Right lobe of liver (tissue), 6 donors: ENCODE results near the gene NFKB1. TPM values are rescaled to one million over a fixed set of nuclear protein-coding genes. Genes with fewer than 3 reads are reported as not detected.
"Not testable (repeated sequence)": the region's sequence is repeated elsewhere in the genome, so short reads cannot be mapped to it uniquely, and the experiment has no call there.

Source experiments
- ATAC-seq, 4 donors: fragments of 200-7000 bp; cut with Tn5 transposase; one replicate each; pipeline ENCODE4 v1.9.1; 2020; ENCODE audit warnings: mild to moderate bottlenecking in 4 of 4, moderate library complexity in 4 of 4
- DNase-seq, 3 donors: peaks; one replicate each; pipeline ENCODE4 v3.0.0-alpha.2; 2020
- H3K27ac ChIP-seq, 3 donors: fragments of 200-600 bp; one replicate each; pipeline ENCODE4 v1.8.0; 2022
- H3K27me3 ChIP-seq, 2 donors: fragments of 200-600 bp; one replicate each; pipeline ENCODE4 v1.8.0; 2022
- H3K36me3 ChIP-seq, 4 donors: fragments of 200-600 bp; sonication (generic) in 1 of 4; one replicate each; pipeline versions ENCODE4 v1.5.1 to v1.8.0; 2017 to 2022; ENCODE audit warnings: control low read depth in 1 of 4
- H3K4me1 ChIP-seq, 4 donors: fragments of 200-600 bp; sonication (generic) in 1 of 4; one replicate each; pipeline versions ENCODE4 v1.5.1 to v1.8.0; 2017 to 2022; ENCODE audit warnings: control low read depth in 1 of 4
- H3K4me3 ChIP-seq, 3 donors: fragments of 200-600 bp; one replicate each; pipeline ENCODE4 v1.8.0; 2022
- H3K9me3 ChIP-seq, 4 donors: fragments of 200-600 bp; sonication (generic) in 1 of 4; one replicate each; pipeline versions ENCODE4 v1.5.1 to v1.8.0; 2017 to 2022; ENCODE audit warnings: control low read depth in 1 of 4
- POLR2A ChIP-seq: fragments of 450-650 bp; IDR thresholded peaks from one replicate; pipeline ENCODE4 v1.6.1; 2017; ENCODE audit warnings: antibody characterized with exemption, mild to moderate bottlenecking
- WGBS: methylation state at CpG from one replicate; pipeline ENCODE4 v1.1.6; 2018; ENCODE audit warnings: low coverage, low lambda C conversion rate; ENCODE audit not compliant: insufficient coverage; ENCODE audit errors: missing lambda C conversion rate; 5-methylcytosine and 5-hydroxymethylcytosine counted together
- intact Hi-C, 2 donors: fragments of 100-400 bp; cut with DNase I; formaldehyde crosslinking; loops; one replicate each; pipeline versions ENCODE4 v1.11.2 to v1.14.1; 2022
- total RNA-seq, 6 experiments: library from RNA; depleted of rRNA in 2 of 6; stranded (reverse); fragments of >200 nt in 2 of 6; fragmentation: NEBNext Ultra II Directional in 3 of 6; extraction: Animal tissue kit (Norgen Biotek cat#: 25700) in 3 of 6; gene quantifications; one replicate each; pipeline versions ENCODE4 v1.1.0 to v1.2.4, GENCODE V29; 2016 to 2023
- TF ChIP-seq, protein P1 (sequence below), 4 donors: fragments of 200-600 bp in 3 of 4; fragments of 450-650 bp in 1 of 4; IDR thresholded peaks; one replicate each; pipeline versions ENCODE4 v1.5.1 to v1.8.0; 2016 to 2022; ENCODE audit warnings: antibody characterized with exemption in 4 of 4, mild to moderate bottlenecking in 2 of 4
- donor health status: DM: no; HTN: yes; CAD: no.
- donor health status: DM: no; HTN: no; CAD: no.
- donor health status: DM: no; HTN: no; CAD: no.
- donor health status: DM: no; HTN: yes; CAD: no.
- donor health status: DM: no; HTN: yes; CAD: no.

The NFKB1 gene
- total RNA-seq, 6 experiments from 2014 or later, result 13.8 to 48.6 (median 17.5) TPM

DNA sequence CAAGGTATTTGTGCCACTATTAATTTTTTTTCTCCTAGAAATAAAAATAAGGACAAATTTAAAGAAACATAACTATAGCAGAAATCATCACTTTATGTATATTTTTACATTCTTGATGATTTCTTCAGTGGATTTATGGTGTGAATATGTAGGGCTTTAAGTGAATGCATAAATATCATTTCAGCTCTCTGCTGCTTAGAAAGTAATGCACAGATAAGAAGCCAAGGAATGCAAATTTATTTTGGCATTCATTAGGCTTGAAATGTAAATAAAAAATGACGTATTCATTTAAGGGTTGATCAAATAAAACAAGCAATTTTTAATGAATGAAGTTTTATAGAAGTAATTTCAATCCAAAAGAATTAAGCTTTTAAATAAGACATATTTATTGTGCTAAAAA, 66.3 kb downstream of the NFKB1 start:
- DNase-seq, result no peak
- ATAC-seq, result no peak
- WGBS, result 44% methylated on average over 1 of the region's 1 CpG
- no peak overlapping the region for H3K4me3 ChIP-seq
- no peaks in the 10 kb centered on the region for H3K9me3 ChIP-seq
- H3K27me3 ChIP-seq, result no peaks in the 10 kb centered on the region
- no peak for TF ChIP-seq POLR2A
- TF ChIP-seq, protein P1, sequence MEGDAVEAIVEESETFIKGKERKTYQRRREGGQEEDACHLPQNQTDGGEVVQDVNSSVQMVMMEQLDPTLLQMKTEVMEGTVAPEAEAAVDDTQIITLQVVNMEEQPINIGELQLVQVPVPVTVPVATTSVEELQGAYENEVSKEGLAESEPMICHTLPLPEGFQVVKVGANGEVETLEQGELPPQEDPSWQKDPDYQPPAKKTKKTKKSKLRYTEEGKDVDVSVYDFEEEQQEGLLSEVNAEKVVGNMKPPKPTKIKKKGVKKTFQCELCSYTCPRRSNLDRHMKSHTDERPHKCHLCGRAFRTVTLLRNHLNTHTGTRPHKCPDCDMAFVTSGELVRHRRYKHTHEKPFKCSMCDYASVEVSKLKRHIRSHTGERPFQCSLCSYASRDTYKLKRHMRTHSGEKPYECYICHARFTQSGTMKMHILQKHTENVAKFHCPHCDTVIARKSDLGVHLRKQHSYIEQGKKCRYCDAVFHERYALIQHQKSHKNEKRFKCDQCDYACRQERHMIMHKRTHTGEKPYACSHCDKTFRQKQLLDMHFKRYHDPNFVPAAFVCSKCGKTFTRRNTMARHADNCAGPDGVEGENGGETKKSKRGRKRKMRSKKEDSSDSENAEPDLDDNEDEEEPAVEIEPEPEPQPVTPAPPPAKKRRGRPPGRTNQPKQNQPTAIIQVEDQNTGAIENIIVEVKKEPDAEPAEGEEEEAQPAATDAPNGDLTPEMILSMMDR (IDR thresholded peaks at IDR 0.05), result no peak
- peaks cover 0 to 2% (median 0%) of the 10 kb centered on the region in 4 donors for H3K36me3 ChIP-seq
- H3K4me1 ChIP-seq, result peaks cover 0 to 2% (median 0%) of the 10 kb centered on the region in 4 donors
- no peak overlapping the region for H3K27ac ChIP-seq
- intact Hi-C loops, result no loop called here

DNA sequence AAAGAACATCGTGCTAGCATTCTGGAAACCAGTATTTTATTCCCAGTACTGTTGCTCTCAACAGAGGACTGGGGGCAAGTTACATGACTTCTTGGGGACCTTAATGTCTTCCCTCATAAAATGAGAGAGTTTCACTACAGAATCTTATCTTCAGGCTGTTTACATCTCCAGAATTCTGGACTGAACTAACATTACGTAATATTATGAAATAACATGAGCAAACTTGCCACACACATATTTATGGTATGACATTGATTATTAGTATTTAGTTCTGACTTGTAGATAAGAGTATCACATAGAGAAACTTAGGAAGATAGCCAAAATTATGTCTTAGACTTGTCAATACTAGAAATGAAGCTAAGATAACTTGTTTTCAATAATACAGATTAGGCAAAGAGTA, 68.0 kb downstream of the NFKB1 start:
- peaks cover 0 to 2% (median 0%) of the 10 kb centered on the region in 4 donors for H3K4me1 ChIP-seq
- intact Hi-C loops, result no loop called here
- no peaks in the 10 kb centered on the region for H3K9me3 ChIP-seq
- DNase-seq, result no peak
- H3K4me3 ChIP-seq, result no peak overlapping the region
- H3K36me3 ChIP-seq, result peaks cover 0 to 2% (median 0%) of the 10 kb centered on the region in 4 donors
- H3K27ac ChIP-seq, result no peak overlapping the region
- no peak for TF ChIP-seq POLR2A
- TF ChIP-seq, protein P1 (IDR thresholded peaks at IDR 0.05), result no peak
- no peaks in the 10 kb centered on the region for H3K27me3 ChIP-seq
- WGBS, result 63% methylated on average over 2 of the region's 2 CpGs
- no peak for ATAC-seq

DNA sequence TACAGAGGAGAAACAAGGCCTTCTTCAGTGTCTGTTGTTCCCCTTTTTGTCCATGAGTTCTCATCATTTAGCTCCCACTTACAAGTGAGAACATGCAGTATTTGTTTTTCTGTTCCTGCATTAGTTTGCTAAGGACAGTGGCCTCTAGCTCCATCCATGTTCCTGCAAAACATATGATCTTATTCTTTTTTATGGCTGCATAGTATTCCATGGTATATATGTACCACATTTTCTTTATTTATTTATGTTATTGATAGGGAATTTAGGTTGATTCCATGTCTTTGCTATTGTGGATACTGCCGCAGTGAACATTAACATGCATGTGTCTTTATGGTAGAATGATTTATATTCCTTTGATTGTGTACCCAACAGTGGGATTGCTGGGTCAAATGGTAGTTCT, 69.1 kb downstream of the NFKB1 start:
- H3K9me3 ChIP-seq, H3K27ac ChIP-seq, intact Hi-C loops, DNase-seq, H3K27me3 ChIP-seq, H3K36me3 ChIP-seq, ATAC-seq, H3K4me1 ChIP-seq, H3K4me3 ChIP-seq: not testable (repeated sequence)
- 92% methylated on average over 1 of the region's 1 CpG for WGBS

DNA sequence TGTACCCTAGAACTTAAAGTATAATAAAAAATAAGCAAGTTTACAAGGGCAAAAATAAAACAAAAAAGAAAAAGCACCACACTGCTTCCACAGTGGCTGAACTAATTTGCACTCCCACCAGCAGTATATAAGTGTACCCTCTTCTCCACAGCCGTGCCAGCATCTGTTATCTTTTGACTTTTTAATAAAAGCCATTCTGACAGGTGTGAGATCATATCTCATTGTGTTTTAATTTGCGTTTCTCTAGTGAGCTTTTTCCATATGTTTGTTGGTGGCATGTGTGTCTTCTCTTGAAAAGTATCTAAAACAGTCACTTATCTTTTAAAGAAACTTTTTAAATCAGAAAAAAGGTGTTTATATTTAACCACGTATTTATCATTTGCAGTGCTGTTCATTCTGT, 71.3 kb downstream of the NFKB1 start:
- TF ChIP-seq POLR2A, result no peak
- TF ChIP-seq, protein P1 (IDR thresholded peaks at IDR 0.05), result no peak
- Histone ChIP-seq H3K4me3 (no peak overlapping the region), H3K27ac (no peak overlapping the region), H3K27me3 (no peaks in the 10 kb centered on the region), H3K36me3 (peaks cover 0 to 5% (median under 1%) of the 10 kb centered on the region in 4 donors), H3K9me3 (no peaks in the 10 kb centered on the region), H3K4me1 (peaks cover 0 to 2% (median 0%) of the 10 kb centered on the region in 4 donors)
- 94% methylated on average over 3 of the region's 3 CpGs for WGBS
- DNase-seq, result no peak
- intact Hi-C loops, result no loop called here
- no peak for ATAC-seq

- TF ChIP-seq POLR2A, result no peak
- TF ChIP-seq, protein P1 (IDR thresholded peaks at IDR 0.05), result no peak
- H3K9me3 ChIP-seq, result no peaks in the 10 kb centered on the region
- H3K4me3 ChIP-seq, result no peak overlapping the region
- H3K4me1 ChIP-seq, result no peaks in the 10 kb centered on the region
- peak; percentile 47 to 72 (median 62) for ATAC-seq
- H3K27me3 ChIP-seq, result no peaks in the 10 kb centered on the region
- H3K27ac ChIP-seq, result no peak overlapping the region
- peaks cover 0 to 17% (median 2%) of the 10 kb centered on the region in 4 donors for H3K36me3 ChIP-seq
- intact Hi-C loops, result no loop called here
- DNase-seq, result no peak
- WGBS, result 50% methylated on average over 2 of the region's 2 CpGs
Observed at GRCh38 chr4:102574317-102574716, 73.2 kb downstream of the NFKB1 start.
